AG09319 (cell line): ENCODE data around the gene RBFOX1.

Source experiments
- DNase-seq: peaks from one replicate; pipeline ENCODE4 v3.0.0-alpha.2; 2010; ENCODE audit warnings: low read depth; ENCODE audit errors: extremely low read depth
- CTCF ChIP-seq: IDR thresholded peaks from 2 replicates; pipeline ENCODE4 v1.5.1; 2011; ENCODE audit warnings: low read depth, mild to moderate bottlenecking, inconsistent platforms, low read length, moderate library complexity

The RBFOX1 gene

GRCh38 chr16:7579454-7579853, 246.8 kb downstream of the RBFOX1 start:
- no peak for DNase-seq
- no peak for TF ChIP-seq CTCF

GRCh38 chr16:7581175-7581574, 248.5 kb downstream of the RBFOX1 start:
- DNase-seq, result no peak
- no peak for TF ChIP-seq CTCF

GRCh38 chr16:7583396-7583795, 250.8 kb downstream of the RBFOX1 start:
- DNase-seq, result no peak
- TF ChIP-seq CTCF, result no peak

GRCh38 chr16:7584561-7584960, 251.9 kb downstream of the RBFOX1 start:
- TF ChIP-seq CTCF, result no peak
- DNase-seq, result no peak

- no peak for TF ChIP-seq CTCF
- no peak for DNase-seq
Observed at GRCh38 chr16:7585705-7586104, 253.1 kb downstream of the RBFOX1 start.

- no peak for TF ChIP-seq CTCF
- no peak for DNase-seq
Observed at GRCh38 chr16:7590934-7591333, 258.3 kb downstream of the RBFOX1 start.

- no peak for TF ChIP-seq CTCF
- DNase-seq, result no peak
Observed at GRCh38 chr16:7596308-7596707, 263.7 kb downstream of the RBFOX1 start.
